ENCODE measurements around the gene METTL8.

METTL8 gene

DNA sequence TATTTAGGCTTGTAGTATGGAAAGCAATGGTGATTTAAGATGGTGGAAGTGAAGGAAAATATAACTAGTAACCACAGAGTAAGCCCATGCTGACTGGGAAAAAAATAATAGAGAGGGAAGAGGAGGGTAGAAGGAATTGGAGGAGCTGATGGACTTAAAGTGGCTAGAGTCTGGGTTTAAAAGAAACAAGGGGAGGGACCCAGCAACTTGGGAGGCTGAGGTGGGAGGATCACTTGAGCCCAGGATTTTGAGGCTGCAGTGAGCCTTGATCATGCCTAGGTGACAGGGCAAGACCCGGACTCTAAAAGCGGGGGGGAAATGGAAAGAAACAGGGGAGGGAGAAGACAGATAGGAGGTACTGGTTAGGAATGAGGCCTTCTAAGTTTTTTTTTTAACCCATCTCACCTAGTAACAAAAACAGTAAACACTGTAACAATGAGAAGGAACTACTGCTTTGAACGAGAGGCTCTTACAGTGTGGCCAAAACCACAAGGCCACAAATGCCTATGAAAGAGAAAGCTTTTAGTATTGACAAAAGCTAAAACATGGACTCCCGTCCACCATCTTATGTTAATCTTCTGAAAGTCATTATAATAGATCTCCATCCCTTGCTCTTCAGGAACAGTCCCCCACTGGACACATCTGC lies 26.6 kb downstream of the METTL8 start:
- Histone ChIP-seq H3K4me1 (ENCODE audit: insufficient read depth, insufficient read length) (no peaks in the 10 kb centered on the region), H3K36me3 (ENCODE audit: insufficient read depth, insufficient read length, low read length) (no peaks in the 10 kb centered on the region), H3K9ac (ENCODE audit: insufficient read length, low read depth) (no peak overlapping the region), H3K27me3 (ENCODE audit: insufficient read depth, insufficient read length) (no peaks in the 10 kb centered on the region), H3K9me3 (ENCODE audit: insufficient read depth, low read length) (peaks cover 9% of the 10 kb centered on the region), H3K4me3 (ENCODE audit: insufficient read length, low read depth) (no peak overlapping the region)
- TF ChIP-seq YY1 (IDR thresholded peaks at IDR 0.05; ENCODE audit: insufficient read depth, insufficient read length) (no peak), ZNF274 (IDR thresholded peaks at IDR 0.05; ENCODE audit: low read depth, low read length) (no peak), SUZ12 (IDR thresholded peaks at IDR 0.05; ENCODE audit: extremely low read depth, insufficient read depth, insufficient read length) (no peak)
- DNase-seq (ENCODE audit: low read depth, low spot score) = no peak

DNA sequence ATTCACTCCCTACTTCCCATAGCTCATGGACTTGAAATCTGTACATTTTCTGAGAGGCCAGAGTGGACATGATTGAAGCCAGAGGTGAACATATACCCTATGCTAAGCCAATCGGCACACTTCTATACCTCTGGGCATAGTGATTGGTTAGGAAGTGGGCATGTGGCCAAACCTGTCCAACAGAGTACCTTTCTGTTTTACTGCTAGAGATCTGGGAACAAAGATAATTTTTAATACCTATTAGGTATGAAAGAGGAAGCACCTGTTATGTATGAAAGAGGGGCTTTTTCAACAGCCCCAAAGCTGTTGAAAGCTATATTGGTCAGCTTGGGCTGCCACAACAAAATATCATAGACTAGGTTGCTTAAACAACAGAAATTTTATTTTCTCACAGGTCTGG lies 27.7 kb downstream of the METTL8 start:
- H3K36me3 ChIP-seq (ENCODE audit: insufficient read depth, insufficient read length, low read length) = no peaks in the 10 kb centered on the region
- peaks cover 17% of the 10 kb centered on the region for H3K9me3 ChIP-seq (ENCODE audit: insufficient read depth, low read length)
- H3K9ac ChIP-seq (ENCODE audit: insufficient read length, low read depth) = no peak overlapping the region
- TF ChIP-seq YY1 (IDR thresholded peaks at IDR 0.05; ENCODE audit: insufficient read depth, insufficient read length) (no peak), SUZ12 (IDR thresholded peaks at IDR 0.05; ENCODE audit: extremely low read depth, insufficient read depth, insufficient read length) (no peak), ZNF274 (IDR thresholded peaks at IDR 0.05; ENCODE audit: low read depth, low read length) (no peak)
- no peak for DNase-seq (ENCODE audit: low read depth, low spot score)
- H3K4me3 ChIP-seq (ENCODE audit: insufficient read length, low read depth) = no peak overlapping the region
- H3K27me3 ChIP-seq (ENCODE audit: insufficient read depth, insufficient read length) = no peaks in the 10 kb centered on the region
- H3K4me1 ChIP-seq (ENCODE audit: insufficient read depth, insufficient read length) = no peaks in the 10 kb centered on the region

DNA sequence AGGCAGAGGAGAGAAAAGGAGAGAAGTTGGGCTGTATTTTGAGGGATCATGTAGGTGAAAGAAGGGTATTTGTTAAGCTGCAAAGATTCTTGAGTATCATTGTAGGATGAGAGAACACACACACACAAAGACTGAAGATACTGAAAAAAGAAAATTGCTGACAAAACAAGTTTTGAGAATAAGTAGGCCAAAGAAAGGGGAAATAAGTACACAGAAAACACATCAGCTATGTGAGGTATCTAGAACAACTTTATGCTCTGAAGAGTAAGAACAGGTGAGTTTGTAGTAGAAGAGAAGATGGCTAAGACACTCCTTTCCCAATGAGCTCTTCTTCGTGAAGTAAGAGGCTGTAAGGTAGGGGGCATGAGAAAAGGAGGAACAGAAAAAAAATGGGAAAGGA lies 28.2 kb downstream of the METTL8 start:
- no peaks in the 10 kb centered on the region for H3K27me3 ChIP-seq (ENCODE audit: insufficient read depth, insufficient read length)
- TF ChIP-seq SUZ12 (IDR thresholded peaks at IDR 0.05; ENCODE audit: extremely low read depth, insufficient read depth, insufficient read length) = no peak
- no peak for TF ChIP-seq YY1 (IDR thresholded peaks at IDR 0.05; ENCODE audit: insufficient read depth, insufficient read length)
- no peak for TF ChIP-seq ZNF274 (IDR thresholded peaks at IDR 0.05; ENCODE audit: low read depth, low read length)
- H3K9ac ChIP-seq (ENCODE audit: insufficient read length, low read depth) = no peak overlapping the region
- H3K4me3 ChIP-seq (ENCODE audit: insufficient read length, low read depth) = no peak overlapping the region
- H3K9me3 ChIP-seq (ENCODE audit: insufficient read depth, low read length) = peaks cover 17% of the 10 kb centered on the region
- H3K36me3 ChIP-seq (ENCODE audit: insufficient read depth, insufficient read length, low read length) = no peaks in the 10 kb centered on the region
- H3K4me1 ChIP-seq (ENCODE audit: insufficient read depth, insufficient read length) = no peaks in the 10 kb centered on the region
- DNase-seq (ENCODE audit: low read depth, low spot score) = no peak

DNA sequence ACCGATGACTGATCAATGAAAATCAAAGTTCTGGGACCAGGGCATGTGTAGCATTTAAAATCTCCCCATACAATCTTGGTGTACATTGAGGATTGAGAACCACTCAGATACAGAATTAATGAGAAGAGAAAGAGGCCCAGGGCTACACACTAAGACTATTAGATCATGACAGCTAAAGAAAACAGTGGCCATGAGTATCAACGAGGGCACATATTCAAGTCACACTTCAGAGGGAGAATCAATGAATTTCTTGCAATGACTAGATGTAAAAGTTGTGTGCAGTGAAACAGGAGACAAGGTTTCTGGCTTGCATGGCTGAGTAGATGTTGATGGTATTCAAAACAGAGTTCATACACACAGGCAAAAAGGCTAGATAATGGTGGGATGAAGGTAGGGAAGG lies 29.1 kb downstream of the METTL8 start:
- TF ChIP-seq ZNF274 (IDR thresholded peaks at IDR 0.05; ENCODE audit: low read depth, low read length) = no peak
- TF ChIP-seq YY1 (IDR thresholded peaks at IDR 0.05; ENCODE audit: insufficient read depth, insufficient read length) = no peak
- no peak for TF ChIP-seq SUZ12 (IDR thresholded peaks at IDR 0.05; ENCODE audit: extremely low read depth, insufficient read depth, insufficient read length)
- Histone ChIP-seq H3K4me3 (ENCODE audit: insufficient read length, low read depth) (no peak overlapping the region), H3K9me3 (ENCODE audit: insufficient read depth, low read length) (peaks cover 17% of the 10 kb centered on the region), H3K9ac (ENCODE audit: insufficient read length, low read depth) (no peak overlapping the region), H3K27me3 (ENCODE audit: insufficient read depth, insufficient read length) (no peaks in the 10 kb centered on the region), H3K36me3 (ENCODE audit: insufficient read depth, insufficient read length, low read length) (no peaks in the 10 kb centered on the region), H3K4me1 (ENCODE audit: insufficient read depth, insufficient read length) (no peaks in the 10 kb centered on the region)
- DNase-seq (ENCODE audit: low read depth, low spot score) = no peak

DNA sequence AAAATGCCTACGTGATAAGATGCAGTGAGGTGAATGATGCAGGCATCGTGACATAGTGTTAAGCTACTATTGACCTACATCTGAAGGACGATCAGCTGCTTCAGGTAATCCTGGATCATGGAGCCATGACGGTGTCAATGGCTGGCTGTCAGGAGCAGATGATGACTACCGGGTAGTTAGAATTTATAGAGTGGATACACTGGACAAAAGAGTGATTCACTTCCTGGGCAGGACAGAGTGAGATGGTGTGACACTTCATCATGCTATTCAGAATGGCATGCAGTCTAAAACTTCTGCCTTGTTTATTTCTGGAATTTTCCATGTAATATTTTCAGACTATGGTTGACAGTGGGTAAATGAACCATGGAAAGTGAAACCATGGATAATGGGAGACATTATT lies 29.5 kb downstream of the METTL8 start:
- Histone ChIP-seq H3K9me3 (ENCODE audit: insufficient read depth, low read length) (peaks cover 17% of the 10 kb centered on the region), H3K4me1 (ENCODE audit: insufficient read depth, insufficient read length) (no peaks in the 10 kb centered on the region), H3K4me3 (ENCODE audit: insufficient read length, low read depth) (no peak overlapping the region), H3K36me3 (ENCODE audit: insufficient read depth, insufficient read length, low read length) (no peaks in the 10 kb centered on the region), H3K9ac (ENCODE audit: insufficient read length, low read depth) (no peak overlapping the region), H3K27me3 (ENCODE audit: insufficient read depth, insufficient read length) (no peaks in the 10 kb centered on the region)
- no peak for TF ChIP-seq ZNF274 (IDR thresholded peaks at IDR 0.05; ENCODE audit: low read depth, low read length)
- TF ChIP-seq SUZ12 (IDR thresholded peaks at IDR 0.05; ENCODE audit: extremely low read depth, insufficient read depth, insufficient read length) = no peak
- no peak for TF ChIP-seq YY1 (IDR thresholded peaks at IDR 0.05; ENCODE audit: insufficient read depth, insufficient read length)
- no peak for DNase-seq (ENCODE audit: low read depth, low spot score)

DNA sequence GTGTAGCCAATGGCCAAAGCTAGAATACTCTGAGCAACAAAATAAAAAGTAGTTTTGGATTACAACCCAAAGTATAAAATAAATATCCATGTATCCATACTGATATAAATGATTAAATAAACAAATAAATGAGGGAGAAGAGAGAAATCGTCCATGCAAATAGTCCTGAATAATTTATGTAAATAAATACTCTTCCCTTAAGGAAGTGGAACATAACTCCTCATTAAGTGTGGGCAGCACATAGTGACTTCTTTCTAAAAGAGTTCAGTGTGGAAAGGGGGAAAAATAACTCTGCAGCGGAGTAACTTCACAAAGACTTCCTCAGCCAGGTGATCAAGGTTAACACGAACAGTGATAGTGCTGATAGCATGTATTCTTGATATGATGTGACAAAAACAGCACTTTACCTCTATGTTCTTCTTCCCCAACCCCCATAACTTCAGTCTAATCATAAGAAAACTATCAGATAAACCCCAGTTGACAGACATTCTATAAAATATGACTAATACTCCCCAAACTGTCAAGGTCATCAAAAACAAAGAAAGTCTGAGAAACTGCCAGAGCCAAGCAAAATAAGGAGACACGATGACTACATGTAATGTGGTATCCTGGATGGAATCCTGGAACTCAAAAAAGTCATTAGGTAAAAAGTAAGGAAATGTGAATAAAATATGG lies 30.7 kb downstream of the METTL8 start:
- DNase-seq (ENCODE audit: low read depth, low spot score) = no peak
- H3K9me3 ChIP-seq (ENCODE audit: insufficient read depth, low read length) = peaks cover 17% of the 10 kb centered on the region
- no peak overlapping the region for H3K9ac ChIP-seq (ENCODE audit: insufficient read length, low read depth)
- no peak for TF ChIP-seq YY1 (IDR thresholded peaks at IDR 0.05; ENCODE audit: insufficient read depth, insufficient read length)
- TF ChIP-seq SUZ12 (IDR thresholded peaks at IDR 0.05; ENCODE audit: extremely low read depth, insufficient read depth, insufficient read length) = no peak
- TF ChIP-seq ZNF274 (IDR thresholded peaks at IDR 0.05; ENCODE audit: low read depth, low read length) = no peak
- H3K27me3 ChIP-seq (ENCODE audit: insufficient read depth, insufficient read length) = no peaks in the 10 kb centered on the region
- H3K4me3 ChIP-seq (ENCODE audit: insufficient read length, low read depth) = no peak overlapping the region
- no peaks in the 10 kb centered on the region for H3K36me3 ChIP-seq (ENCODE audit: insufficient read depth, insufficient read length, low read length)
- no peaks in the 10 kb centered on the region for H3K4me1 ChIP-seq (ENCODE audit: insufficient read depth, insufficient read length)

DNA sequence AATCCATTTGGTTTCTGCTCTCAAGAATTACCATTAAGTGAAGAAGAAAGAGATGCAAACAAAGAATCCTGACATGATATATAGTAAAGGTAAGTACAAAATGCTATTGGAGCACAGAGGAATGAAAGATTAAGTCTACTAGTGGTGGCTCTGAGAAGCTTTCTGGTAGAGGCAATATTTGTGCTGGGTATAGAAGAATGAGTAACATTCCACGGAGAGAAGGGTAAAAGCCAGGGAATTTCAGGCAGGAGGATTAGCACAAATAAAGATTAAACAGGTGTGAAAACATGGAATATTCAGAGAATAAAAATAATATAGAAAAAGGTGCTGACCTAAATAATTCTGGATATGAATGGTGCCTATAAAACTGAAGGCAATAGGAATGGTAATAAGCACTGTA lies 31.8 kb downstream of the METTL8 start:
- peaks cover 17% of the 10 kb centered on the region for H3K9me3 ChIP-seq (ENCODE audit: insufficient read depth, low read length)
- H3K4me3 ChIP-seq (ENCODE audit: insufficient read length, low read depth) = no peak overlapping the region
- H3K4me1 ChIP-seq (ENCODE audit: insufficient read depth, insufficient read length) = no peaks in the 10 kb centered on the region
- H3K9ac ChIP-seq (ENCODE audit: insufficient read length, low read depth) = no peak overlapping the region
- no peak for DNase-seq (ENCODE audit: low read depth, low spot score)
- TF ChIP-seq SUZ12 (IDR thresholded peaks at IDR 0.05; ENCODE audit: extremely low read depth, insufficient read depth, insufficient read length) = no peak
- no peak for TF ChIP-seq YY1 (IDR thresholded peaks at IDR 0.05; ENCODE audit: insufficient read depth, insufficient read length)
- TF ChIP-seq ZNF274 (IDR thresholded peaks at IDR 0.05; ENCODE audit: low read depth, low read length) = no peak
- H3K27me3 ChIP-seq (ENCODE audit: insufficient read depth, insufficient read length) = no peaks in the 10 kb centered on the region
- H3K36me3 ChIP-seq (ENCODE audit: insufficient read depth, insufficient read length, low read length) = no peaks in the 10 kb centered on the region

Data from NT2/D1 (cell line).